Spleen (tissue), 11 donors: ENCODE measurements around the gene VSIG10L2. TPM values are rescaled to one million over a fixed set of nuclear protein-coding genes. Genes with fewer than 3 reads are reported as not detected.
"Not testable (repeated sequence)": the region's sequence is repeated elsewhere in the genome, so short reads cannot be mapped to it uniquely, and the experiment has no call there.

Experiments
- DNase-seq: peaks from one replicate; pipeline ENCODE4 v3.0.0-alpha.2; 2020
- H3K27ac ChIP-seq, 8 donors: fragments of 200-600 bp; sonication (generic) in 7 of 8; 1 replicate in 4 of 8; 2 replicates in 4 of 8; pipeline versions ENCODE4 v1.5.0 to v1.8.0; 2016 to 2021; ENCODE audit warnings: inconsistent platforms in 4 of 8, mild to moderate bottlenecking in 4 of 8, moderate library complexity in 1 of 8
- H3K27me3 ChIP-seq, 7 donors: fragments of 200-600 bp; sonication (generic) in 6 of 7; replicated peaks in 1 of 7; 1 replicate in 4 of 7; 2 replicates in 3 of 7; pipeline versions ENCODE4 v1.5.0 to v1.8.0; 2016 to 2021; ENCODE audit warnings: inconsistent platforms in 3 of 7, mild to moderate bottlenecking in 1 of 7
- H3K36me3 ChIP-seq, 6 donors: fragments of 200-600 bp; sonication (generic) in 5 of 6; 1 replicate in 4 of 6; 2 replicates in 2 of 6; pipeline versions ENCODE4 v1.5.0 to v1.8.0; 2016 to 2021; ENCODE audit warnings: inconsistent platforms in 2 of 6
- H3K4me1 ChIP-seq, 6 donors: fragments of 200-600 bp; sonication (generic) in 5 of 6; 1 replicate in 3 of 6; 2 replicates in 3 of 6; pipeline versions ENCODE4 v1.5.0 to v1.8.0; 2016 to 2021; ENCODE audit warnings: inconsistent platforms in 3 of 6
- H3K4me3 ChIP-seq, 8 donors: fragments of 200-600 bp; sonication (generic) in 7 of 8; 1 replicate in 4 of 8; 2 replicates in 4 of 8; pipeline versions ENCODE4 v1.5.0 to v1.8.0; 2016 to 2021; ENCODE audit warnings: inconsistent platforms in 4 of 8, mild to moderate bottlenecking in 4 of 8, moderate library complexity in 2 of 8
- H3K9me3 ChIP-seq, 8 donors: fragments of 200-600 bp; sonication (generic) in 7 of 8; 1 replicate in 4 of 8; 2 replicates in 4 of 8; pipeline versions ENCODE4 v1.5.0 to v1.8.0; 2016 to 2021; ENCODE audit warnings: inconsistent platforms in 4 of 8
- CTCF ChIP-seq, 11 experiments: fragments of 200-600 bp in 7 of 11; fragments of 450-650 bp in 4 of 11; sonication (generic) in 4 of 11; IDR thresholded peaks in 8 of 11; conservative IDR thresholded peaks in 3 of 11; 1 replicate in 7 of 11; 2 replicates in 4 of 11; pipeline versions ENCODE4 v1.4.0 to v1.8.0; 2016 to 2021; ENCODE audit warnings: antibody characterized with exemption in 11 of 11, inconsistent platforms in 4 of 11, mild to moderate bottlenecking in 1 of 11
- POLR2A ChIP-seq, 3 donors: fragments of 450-650 bp; IDR thresholded peaks; one replicate each; pipeline ENCODE4 v1.5.1; 2017; ENCODE audit warnings: antibody characterized with exemption in 3 of 3, mild to moderate bottlenecking in 1 of 3
- POLR2AphosphoS5 ChIP-seq, 3 donors: sonication (generic); formaldehyde crosslinking; IDR thresholded peaks; one replicate each; pipeline ENCODE4 v1.5.1; 2017; ENCODE audit warnings: antibody characterized with exemption in 3 of 3
- WGBS, 5 donors: extraction: QIAGEN DNeasy Blood & Tissue Kit in 3 of 5; methylation state at CpG; one replicate each; pipeline versions ENCODE4 v1.1.5 to v1.1.7; 2013 to 2018; 5-methylcytosine and 5-hydroxymethylcytosine counted together
- intact Hi-C: fragments of 100-400 bp; cut with DNase I; formaldehyde crosslinking; loops from one replicate; pipeline ENCODE4 v1.15.0; 2023; ENCODE audit warnings: low total_unique reads
- polyA plus RNA-seq, 3 donors: library from polyadenylated mRNA; stranded (reverse); fragments of 200-250 nt; gene quantifications; one replicate each; pipeline ENCODE4 v1.2.1, GENCODE V29; 2013
- total RNA-seq, 7 donors: library from RNA; depleted of rRNA in 3 of 7; stranded (reverse); fragments of >200 nt in 3 of 7; fragmentation: NEBNext Ultra II Directional in 4 of 7; extraction: Animal tissue kit (Norgen Biotek cat#: 25700) in 4 of 7; gene quantifications; one replicate each; pipeline versions ENCODE4 v1.1.0 to v1.2.1, GENCODE V29; 2016 to 2021
- donor health status: healthy with polysubstance abuse.
- donor health status: DM: no; HTN: no; CAD: no; lungs with moderate emphysema.
- donor health status: DM: no; HTN: no; CAD: no.
- donor health status: Bipolar disorder and iron deficiency.
- donor health status: healthy.
- donor health status: DM: no; HTN: no; CAD: no.
- donor health status: DM: yes; HTN: yes; CAD: no.

Gene VSIG10L2
- total and polyA plus RNA-seq, 10 donors: 1.2 to 7.1 (median 3.1) TPM; not detected in 1

GRCh38 chr11:125980436-125980835, 34.6 kb downstream of the VSIG10L2 start:
- Histone ChIP-seq H3K9me3 (no peaks in the 10 kb centered on the region), H3K4me3 (no peak overlapping the region), H3K27me3 (no peaks in the 10 kb centered on the region), H3K4me1 (no peaks in the 10 kb centered on the region), H3K36me3 (no peaks in the 10 kb centered on the region), H3K27ac (no peak overlapping the region)
- WGBS, 5 donors: 77 to 87% (median 82%) methylated on average over 8 of the region's 8 CpGs
- TF ChIP-seq POLR2A (IDR thresholded peaks at IDR 0.05) (no peak), POLR2AphosphoS5 (IDR thresholded peaks at IDR 0.05) (no peak), CTCF (IDR thresholded peaks at IDR 0.05 in 8 of 11, conservative IDR thresholded peaks at IDR 0.05 in 3 of 11) (no peak)
- intact Hi-C loops: no loop called here
- no peak for DNase-seq

DNA sequence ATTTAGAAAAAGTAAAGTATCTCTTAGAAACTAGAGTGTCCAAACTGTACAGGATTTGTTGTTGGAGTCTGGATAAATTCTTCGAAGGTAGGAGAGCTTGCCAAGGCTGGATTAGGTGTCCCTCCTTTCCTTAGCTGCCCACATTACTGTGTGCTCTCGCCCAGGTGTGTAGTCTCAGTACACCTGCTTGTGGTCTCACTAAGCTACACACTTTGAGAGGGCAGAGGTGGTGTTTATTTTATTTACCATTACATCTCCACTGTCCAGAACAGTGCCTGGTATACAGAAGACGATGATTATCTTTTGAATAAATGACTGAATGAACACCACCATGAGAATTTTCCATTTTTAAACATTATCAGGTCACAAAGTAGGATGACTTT, 36.5 kb downstream of the VSIG10L2 start:
- WGBS, 5 donors: 76 to 96% (median 92%) methylated on average over 3 of the region's 3 CpGs
- no peak for TF ChIP-seq POLR2A (IDR thresholded peaks at IDR 0.05)
- TF ChIP-seq CTCF (IDR thresholded peaks at IDR 0.05 in 8 of 11, conservative IDR thresholded peaks at IDR 0.05 in 3 of 11): no peak
- TF ChIP-seq POLR2AphosphoS5 (IDR thresholded peaks at IDR 0.05): no peak
- intact Hi-C loops: no loop called here

DNA sequence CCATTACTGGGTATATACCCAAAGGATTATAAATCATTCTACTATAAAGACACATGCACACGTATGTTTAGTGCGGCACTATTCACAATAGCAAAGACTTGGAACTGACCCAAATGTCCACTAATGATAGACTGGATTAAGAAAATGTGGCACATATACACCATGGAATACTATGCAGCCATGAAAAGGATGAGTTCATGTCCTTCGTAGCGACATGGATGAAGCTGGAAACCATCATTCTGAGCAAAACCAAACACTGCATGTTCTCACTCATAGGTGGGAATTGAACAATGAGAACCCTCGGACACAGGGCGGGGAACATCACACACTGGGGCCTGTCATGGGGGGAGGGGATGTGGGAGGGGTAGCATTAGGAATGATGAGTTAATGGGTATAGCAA, 40.1 kb downstream of the VSIG10L2 start:
- intact Hi-C loops, H3K9me3 ChIP-seq, H3K27me3 ChIP-seq, H3K27ac ChIP-seq, H3K36me3 ChIP-seq, H3K4me1 ChIP-seq, H3K4me3 ChIP-seq, DNase-seq: not testable (repeated sequence)
- 95 to 99% (median 98%) methylated on average over 6 of the region's 6 CpGs for WGBS, 5 donors

More for the DNA sequence above, 36.5 kb downstream of the VSIG10L2 start:
- H3K4me3 ChIP-seq: no peak overlapping the region
- H3K27ac ChIP-seq: no peak overlapping the region
- H3K9me3 ChIP-seq: peaks cover 0 to 4% (median 0%) of the 10 kb centered on the region in 8 donors
- no peak for DNase-seq
- no peaks in the 10 kb centered on the region for H3K27me3 ChIP-seq
- H3K36me3 ChIP-seq: no peaks in the 10 kb centered on the region
- H3K4me1 ChIP-seq: no peaks in the 10 kb centered on the region

DNA sequence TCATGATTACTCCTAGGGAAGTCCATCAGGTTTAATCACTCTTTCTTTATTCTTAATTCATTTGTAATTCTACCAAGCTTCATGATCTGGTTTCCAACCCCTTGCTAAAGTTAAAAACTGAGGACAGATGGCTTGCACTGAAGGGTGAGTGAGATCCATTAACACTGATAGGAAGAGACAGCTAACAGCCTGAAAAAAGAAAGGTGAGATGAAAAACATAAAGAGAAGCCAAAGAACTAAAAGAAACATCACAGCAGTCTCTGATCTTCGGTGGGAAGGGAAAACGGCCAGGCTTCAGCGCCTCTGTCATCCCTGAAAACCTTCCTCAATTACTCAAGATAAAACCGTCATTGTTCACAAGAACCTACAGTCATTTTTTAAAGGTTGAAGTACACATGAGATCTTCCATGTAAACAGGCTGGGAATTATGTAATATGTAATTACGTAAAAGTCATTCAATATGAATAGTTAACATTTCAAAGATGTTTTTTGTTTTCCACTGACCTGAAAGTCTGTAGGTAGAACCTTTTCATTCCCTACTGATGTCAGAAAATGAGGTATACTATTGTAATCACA, 41.3 kb downstream of the VSIG10L2 start:
- H3K4me3 ChIP-seq: no peak overlapping the region
- no peaks in the 10 kb centered on the region for H3K27me3 ChIP-seq
- peaks cover 0 to 4% (median 0%) of the 10 kb centered on the region in 8 donors for H3K9me3 ChIP-seq
- no peaks in the 10 kb centered on the region for H3K36me3 ChIP-seq
- no peak overlapping the region for H3K27ac ChIP-seq
- H3K4me1 ChIP-seq: no peaks in the 10 kb centered on the region
- no peak for TF ChIP-seq CTCF (IDR thresholded peaks at IDR 0.05 in 8 of 11, conservative IDR thresholded peaks at IDR 0.05 in 3 of 11)
- TF ChIP-seq POLR2A (IDR thresholded peaks at IDR 0.05): no peak
- intact Hi-C loops: no loop called here
- 69 to 83% (median 80%) methylated on average over 5 of the region's 5 CpGs for WGBS, 5 donors
- no peak for DNase-seq

- intact Hi-C loops: no loop called here
- Histone ChIP-seq H3K4me3 (no peak overlapping the region), H3K9me3 (peaks cover 0 to 4% (median 0%) of the 10 kb centered on the region in 8 donors), H3K4me1 (no peaks in the 10 kb centered on the region), H3K27me3 (no peaks in the 10 kb centered on the region), H3K36me3 (no peaks in the 10 kb centered on the region), H3K27ac (no peak overlapping the region)
- 55 to 78% (median 74%) methylated on average over 3 of the region's 3 CpGs for WGBS, 5 donors
- no peak for TF ChIP-seq CTCF (IDR thresholded peaks at IDR 0.05 in 8 of 11, conservative IDR thresholded peaks at IDR 0.05 in 3 of 11)
- DNase-seq: no peak
Observed at GRCh38 chr11:125990244-125990643, 44.4 kb downstream of the VSIG10L2 start.
